ENCODE measurements around the gene KANK2. TPM values are rescaled to one million over a fixed set of nuclear protein-coding genes. Genes with fewer than 3 reads are reported as not detected.

Gene KANK2
- total and polyA plus RNA-seq, 2 donors (not counting 1 experiment from before 2014, with no cell fraction given) = 192 to 511 TPM

GRCh38 chr19:11199517-11199916, 2.2 kb upstream of the KANK2 start:
- Histone ChIP-seq H3K9ac (ENCODE audit: insufficient read depth, low read length) (no peak overlapping the region), H3K36me3 (ENCODE audit: control insufficient read depth, insufficient read depth, low read length) (peaks cover 3% of the 10 kb centered on the region), H3K27me3 (ENCODE audit: control insufficient read depth, insufficient read depth, low read length) (no peaks in the 10 kb centered on the region), H3K4me2 (ENCODE audit: extremely low read depth, insufficient read depth, low read length) (no peak overlapping the region), H3K27ac (ENCODE audit: insufficient read depth, low read length) (no peak overlapping the region), H3K4me1 (ENCODE audit: control insufficient read depth, extremely low read depth, insufficient read depth, low read length) (peaks cover 25% of the 10 kb centered on the region), H3K9me3 (ENCODE audit: control insufficient read depth, insufficient read depth, low read depth, low read length) (no peaks in the 10 kb centered on the region), H2AFZ (ENCODE audit: low read length) (no peak overlapping the region), H4K20me1 (ENCODE audit: control insufficient read depth, extremely low read depth, insufficient read depth, low read length) (no peaks in the 10 kb centered on the region), H3K79me2 (ENCODE audit: control insufficient read depth, insufficient read depth, low read length) (peaks cover 28% of the 10 kb centered on the region), H3K4me3 (replicated peaks in 1 of 4; ENCODE audit: control extremely low read depth in 1 of 4, insufficient read depth in 1 of 4, low read depth in 3 of 4, low read length in 4 of 4) (no peak overlapping the region)
- no peak for TF ChIP-seq CTCF (conservative IDR thresholded peaks at IDR 0.05 in 1 of 2, IDR thresholded peaks at IDR 0.05 in 1 of 2; ENCODE audit: low read depth in 1 of 2, low read length in 2 of 2)
- no peak for TF ChIP-seq EZH2 (IDR thresholded peaks at IDR 0.05; ENCODE audit: low read length, missing control alignments)
- no peak for DNase-seq (ENCODE audit: low read depth in 2 of 2)

GRCh38 chr19:11198769-11199424, 1.6 kb upstream of the KANK2 start:
- peaks cover 9% of the 10 kb centered on the region for H3K36me3 ChIP-seq (ENCODE audit: control insufficient read depth, insufficient read depth, low read length)
- no peaks in the 10 kb centered on the region for H3K9me3 ChIP-seq (ENCODE audit: control insufficient read depth, insufficient read depth, low read depth, low read length)
- H3K27ac ChIP-seq (ENCODE audit: insufficient read depth, low read length) = no peak overlapping the region
- no peaks in the 10 kb centered on the region for H4K20me1 ChIP-seq (ENCODE audit: control insufficient read depth, extremely low read depth, insufficient read depth, low read length)
- no peak overlapping the region for H3K4me3 ChIP-seq (replicated peaks in 1 of 4; ENCODE audit: control extremely low read depth in 1 of 4, insufficient read depth in 1 of 4, low read depth in 3 of 4, low read length in 4 of 4)
- no peak overlapping the region for H3K9ac ChIP-seq (ENCODE audit: insufficient read depth, low read length)
- no peak for DNase-seq (ENCODE audit: low read depth in 2 of 2)
- H3K4me1 ChIP-seq (ENCODE audit: control insufficient read depth, extremely low read depth, insufficient read depth, low read length) = peaks cover 24% of the 10 kb centered on the region
- no peaks in the 10 kb centered on the region for H3K27me3 ChIP-seq (ENCODE audit: control insufficient read depth, insufficient read depth, low read length)
- H3K4me2 ChIP-seq (ENCODE audit: extremely low read depth, insufficient read depth, low read length) = no peak overlapping the region
- peaks cover 34% of the 10 kb centered on the region for H3K79me2 ChIP-seq (ENCODE audit: control insufficient read depth, insufficient read depth, low read length)
- H2AFZ ChIP-seq (ENCODE audit: low read length) = no peak overlapping the region
- no peak for TF ChIP-seq EZH2 (IDR thresholded peaks at IDR 0.05; ENCODE audit: low read length, missing control alignments)
- TF ChIP-seq CTCF (conservative IDR thresholded peaks at IDR 0.05 in 1 of 2, IDR thresholded peaks at IDR 0.05 in 1 of 2; ENCODE audit: low read depth in 1 of 2, low read length in 2 of 2) = no peak

GRCh38 chr19:11198175-11198534, 810 bp upstream of the KANK2 start:
- H3K4me1 ChIP-seq (ENCODE audit: control insufficient read depth, extremely low read depth, insufficient read depth, low read length) = peaks cover 23% of the 10 kb centered on the region

More at GRCh38 chr19:11198175-11198534, 810 bp upstream of the KANK2 start:
- no peaks in the 10 kb centered on the region for H3K9me3 ChIP-seq (ENCODE audit: control insufficient read depth, insufficient read depth, low read depth, low read length)
- H4K20me1 ChIP-seq (ENCODE audit: control insufficient read depth, extremely low read depth, insufficient read depth, low read length) = no peaks in the 10 kb centered on the region
- H3K79me2 ChIP-seq (ENCODE audit: control insufficient read depth, insufficient read depth, low read length) = peaks cover 41% of the 10 kb centered on the region
- DNase-seq (ENCODE audit: low read depth in 2 of 2) = no peak
- peak overlapping the region; percentile 35 for H3K4me2 ChIP-seq (ENCODE audit: extremely low read depth, insufficient read depth, low read length)
- H3K9ac ChIP-seq (ENCODE audit: insufficient read depth, low read length) = no peak overlapping the region
- H2AFZ ChIP-seq (ENCODE audit: low read length) = no peak overlapping the region
- peak overlapping the region; percentile 34 for H3K27ac ChIP-seq (ENCODE audit: insufficient read depth, low read length)
- no peaks in the 10 kb centered on the region for H3K27me3 ChIP-seq (ENCODE audit: control insufficient read depth, insufficient read depth, low read length)
- TF ChIP-seq EZH2 (IDR thresholded peaks at IDR 0.05; ENCODE audit: low read length, missing control alignments) (no peak), CTCF (conservative IDR thresholded peaks at IDR 0.05 in 1 of 2, IDR thresholded peaks at IDR 0.05 in 1 of 2; ENCODE audit: low read depth in 1 of 2, low read length in 2 of 2) (no peak)
- H3K36me3 ChIP-seq (ENCODE audit: control insufficient read depth, insufficient read depth, low read length) = peaks cover 16% of the 10 kb centered on the region
- peak overlapping the region in 1 of 4 experiments; percentile 94 for H3K4me3 ChIP-seq (replicated peaks in 1 of 4; ENCODE audit: control extremely low read depth in 1 of 4, insufficient read depth in 1 of 4, low read depth in 3 of 4, low read length in 4 of 4)
